OCI-LY1 (cell line): ENCODE data around the gene AQP1.

Experiments used
- CTCF ChIP-seq: fragments of 200-600 bp; sonication (generic), shearing (Covaris generic); IDR thresholded peaks from 2 replicates; pipeline ENCODE4 v1.5.1; 2017; ENCODE audit warnings: mild to moderate bottlenecking, antibody characterized with exemption, low read length, moderate library complexity, mixed read lengths
- EZH2 ChIP-seq: fragments of 200-600 bp; sonication (generic), shearing (Covaris generic); IDR thresholded peaks from 2 replicates; pipeline ENCODE4 v1.8.0; 2017; ENCODE audit warnings: borderline replicate concordance, mixed run types, mild to moderate bottlenecking, antibody characterized with exemption, low read length, moderate library complexity, mixed read lengths

- TF ChIP-seq CTCF: no peak
- TF ChIP-seq EZH2: no peak
These were observed 44.2 kb upstream of the AQP1 start for GRCh38 chr7:30867483-30867882.
